Heart left ventricle (tissue), 16 donors: ENCODE data around the gene IL1B. TPM values are rescaled to one million over a fixed set of nuclear protein-coding genes. Genes with fewer than 3 reads are reported as not detected.

Experiments
- ATAC-seq, 4 donors: fragments of 200-7000 bp; cut with Tn5 transposase; one replicate each; pipeline ENCODE4 v1.9.1; 2020 to 2022; ENCODE audit warnings: moderate library complexity in 4 of 4, mild to moderate bottlenecking in 3 of 4, moderate number of reproducible peaks in 1 of 4
- DNase-seq, 5 donors: peaks; one replicate each; pipeline ENCODE4 v3.0.0-alpha.2; 2020
- H3K27ac ChIP-seq, 12 donors: fragments of 200-600 bp; sonication (generic) in 4 of 12; one replicate each; pipeline versions ENCODE4 v1.5.0 to v1.8.0; 2016 to 2022; ENCODE audit warnings: mild to moderate bottlenecking in 2 of 12
- H3K27me3 ChIP-seq, 9 donors: fragments of 200-600 bp; sonication (generic) in 2 of 9; one replicate each; pipeline versions ENCODE4 v1.5.1 to v1.8.0; 2016 to 2022; ENCODE audit warnings: mild to moderate bottlenecking in 3 of 9
- H3K36me3 ChIP-seq, 9 donors: fragments of 200-600 bp; sonication (generic) in 2 of 9; one replicate each; pipeline versions ENCODE4 v1.5.0 to v1.8.0; 2018 to 2022; ENCODE audit warnings: mild to moderate bottlenecking in 2 of 9
- H3K4me1 ChIP-seq, 12 donors: fragments of 200-600 bp; sonication (generic) in 4 of 12; one replicate each; pipeline versions ENCODE4 v1.5.0 to v1.8.0; 2016 to 2022; ENCODE audit warnings: mild to moderate bottlenecking in 3 of 12
- H3K4me3 ChIP-seq, 12 donors: fragments of 200-600 bp; sonication (generic) in 4 of 12; one replicate each; pipeline versions ENCODE4 v1.5.0 to v1.8.0; 2017 to 2022; ENCODE audit warnings: mild to moderate bottlenecking in 9 of 12, moderate library complexity in 4 of 12
- H3K9me3 ChIP-seq, 12 donors: fragments of 200-600 bp; sonication (generic) in 4 of 12; one replicate each; pipeline versions ENCODE4 v1.5.0 to v1.8.0; 2016 to 2022; ENCODE audit warnings: mild to moderate bottlenecking in 1 of 12
- POLR2A ChIP-seq, 2 donors: fragments of 450-650 bp; IDR thresholded peaks; one replicate each; pipeline ENCODE4 v1.6.1; 2017; ENCODE audit warnings: antibody characterized with exemption in 2 of 2, mild to moderate bottlenecking in 2 of 2, moderate library complexity in 2 of 2
- WGBS, 4 donors: extraction: QIAGEN DNeasy Blood & Tissue Kit in 2 of 4; methylation state at CpG; one replicate each; pipeline versions ENCODE4 v1.1.5 to v1.1.7; 2013 to 2018; 5-methylcytosine and 5-hydroxymethylcytosine counted together
- intact Hi-C, 10 donors: fragments of 100-400 bp; cut with DNase I; formaldehyde crosslinking; loops; one replicate each; pipeline versions ENCODE4 v1.11.1 to v1.14.2; 2022
- polyA plus RNA-seq, 2 donors: library from polyadenylated mRNA; stranded (reverse); fragments of 200-250 nt; gene quantifications; one replicate each; pipeline ENCODE4 v1.2.3, GENCODE V29; 2013
- total RNA-seq, 9 donors: library from RNA; depleted of rRNA in 2 of 9; stranded (reverse); fragments of >200 nt in 2 of 9; fragmentation: NEBNext Ultra II Directional in 3 of 9; extraction: Animal tissue kit (Norgen Biotek cat#: 25700) in 3 of 9; gene quantifications; one replicate each; pipeline versions ENCODE4 v1.1.0 to v1.2.4, GENCODE V29; 2016 to 2023
- TF ChIP-seq, protein P1 (sequence below), 12 donors: fragments of 200-600 bp; sonication (generic) in 4 of 12; IDR thresholded peaks; one replicate each; pipeline versions ENCODE4 v1.5.0 to v1.8.0; 2018 to 2022; ENCODE audit warnings: antibody characterized with exemption in 12 of 12, mild to moderate bottlenecking in 5 of 12
- donor health status: ischemic (EF 13 %, LVEDD 7.1; RV severe dilation, severe dysfunction).
- donor health status: healthy with polysubstance abuse.
- donor health status: DM: no; HTN: yes; CAD: no.
- donor health status: DM: no; HTN: no; CAD: no.
- donor health status: ischemic (EF 25% LVEDD 6.9; RV normal size, moderate dysfunction).
- donor health status: ischemic (EF 25% LVEDD 5.7; RV mildly dilated, moderate dysfunction).
- donor health status: healthy.
- donor health status: DM: yes; HTN: yes; CAD: no.
- donor health status: ischemic (EF 35%, LVEDD 5.7; RV mildly dilated, moderate dysfunction).
- donor health status: nonischemic (EF 11% LVEDD 7.7; RV severe dilation, severe dysfunction).
- donor health status: DM: yes; HTN: yes; CAD: no.
- donor health status: PGD.
- donor health status: ischemic (EF 29% LVEDD 5.4; RV normal size, mild dysfunction).
- donor health status: nonischemic (EF 23%, LVEDD 6.1; RV moderate dilation, normal function).

The IL1B gene
- total and polyA plus RNA-seq, 11 donors, result 0.27 to 12.3 (median 1.1) TPM; not detected in 4

DNA sequence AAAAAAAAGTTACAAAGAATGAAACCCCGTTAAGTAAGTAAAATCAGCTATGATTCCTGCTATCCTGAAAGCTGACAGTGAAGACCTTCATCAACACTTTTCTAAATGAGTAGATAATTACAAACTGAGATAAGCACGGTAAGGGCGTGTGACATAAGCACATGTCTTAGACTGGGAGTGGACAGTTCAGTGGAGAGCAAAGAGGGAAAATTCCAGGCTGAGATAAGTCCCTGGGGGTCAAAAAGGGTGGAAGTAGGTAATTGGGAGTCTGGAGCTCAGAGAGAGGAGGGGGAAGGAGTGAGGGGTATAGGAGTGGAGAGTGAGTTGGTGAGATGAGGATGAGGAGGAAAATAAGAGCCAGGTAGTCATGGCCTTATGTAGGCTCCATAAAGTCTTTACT is 47.9 kb downstream of the IL1B start:
- Histone ChIP-seq H3K4me1 (peaks cover 0 to 39% (median under 1%) of the 10 kb centered on the region in 12 donors), H3K27ac (no peak overlapping the region), H3K27me3 (peaks cover 0 to 6% (median 0%) of the 10 kb centered on the region in 9 donors), H3K9me3 (no peaks in the 10 kb centered on the region), H3K4me3 (no peak overlapping the region), H3K36me3 (no peaks in the 10 kb centered on the region)
- 55 to 63% (median 60%) methylated on average over 3 of the region's 3 CpGs for WGBS, 4 donors
- DNase-seq (no peak), ATAC-seq (no peak)
- TF ChIP-seq POLR2A (IDR thresholded peaks at IDR 0.05), result no peak
- TF ChIP-seq, protein P1, sequence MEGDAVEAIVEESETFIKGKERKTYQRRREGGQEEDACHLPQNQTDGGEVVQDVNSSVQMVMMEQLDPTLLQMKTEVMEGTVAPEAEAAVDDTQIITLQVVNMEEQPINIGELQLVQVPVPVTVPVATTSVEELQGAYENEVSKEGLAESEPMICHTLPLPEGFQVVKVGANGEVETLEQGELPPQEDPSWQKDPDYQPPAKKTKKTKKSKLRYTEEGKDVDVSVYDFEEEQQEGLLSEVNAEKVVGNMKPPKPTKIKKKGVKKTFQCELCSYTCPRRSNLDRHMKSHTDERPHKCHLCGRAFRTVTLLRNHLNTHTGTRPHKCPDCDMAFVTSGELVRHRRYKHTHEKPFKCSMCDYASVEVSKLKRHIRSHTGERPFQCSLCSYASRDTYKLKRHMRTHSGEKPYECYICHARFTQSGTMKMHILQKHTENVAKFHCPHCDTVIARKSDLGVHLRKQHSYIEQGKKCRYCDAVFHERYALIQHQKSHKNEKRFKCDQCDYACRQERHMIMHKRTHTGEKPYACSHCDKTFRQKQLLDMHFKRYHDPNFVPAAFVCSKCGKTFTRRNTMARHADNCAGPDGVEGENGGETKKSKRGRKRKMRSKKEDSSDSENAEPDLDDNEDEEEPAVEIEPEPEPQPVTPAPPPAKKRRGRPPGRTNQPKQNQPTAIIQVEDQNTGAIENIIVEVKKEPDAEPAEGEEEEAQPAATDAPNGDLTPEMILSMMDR (IDR thresholded peaks at IDR 0.05), result no peak
- intact Hi-C loops, result no loop called here

DNA sequence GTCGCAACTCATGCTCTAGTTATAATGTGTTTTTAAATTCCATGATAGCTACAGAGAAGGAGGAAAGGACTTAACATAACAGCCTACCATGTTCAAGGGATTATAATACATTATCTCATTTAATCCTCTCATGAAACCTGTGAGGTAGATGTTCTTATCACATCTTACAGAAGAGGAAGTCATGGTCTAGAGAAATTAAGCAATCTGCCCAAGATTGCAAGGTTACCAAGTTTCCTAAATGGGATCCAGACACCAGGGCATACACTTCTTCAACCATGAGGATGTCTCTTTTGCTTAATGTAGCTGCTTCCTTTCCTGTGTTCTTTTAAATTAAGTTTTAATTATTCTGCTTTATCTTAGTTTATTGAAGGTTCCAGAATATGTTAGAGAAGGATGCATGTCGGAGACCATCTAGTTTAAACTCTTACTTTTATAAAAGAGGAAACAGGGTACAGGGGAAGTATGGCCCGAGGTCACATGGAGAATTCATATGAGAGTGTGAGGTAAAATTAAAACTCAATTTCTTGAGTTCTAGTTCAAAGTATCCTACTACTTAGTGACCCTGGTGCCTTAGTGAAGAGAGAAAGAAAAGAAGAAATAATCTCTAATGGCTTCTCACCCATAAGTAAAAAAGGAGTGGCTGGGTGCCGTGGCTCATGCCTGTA is 48.7 kb downstream of the IL1B start:
- ATAC-seq (no peak), DNase-seq (no peak)
- Histone ChIP-seq H3K27ac (no peak overlapping the region), H3K27me3 (peaks cover 0 to 7% (median 0%) of the 10 kb centered on the region in 9 donors), H3K4me1 (peaks cover 0 to 35% (median 0%) of the 10 kb centered on the region in 12 donors), H3K9me3 (no peaks in the 10 kb centered on the region), H3K36me3 (no peaks in the 10 kb centered on the region), H3K4me3 (no peak overlapping the region)
- intact Hi-C loops, result no loop called here
- TF ChIP-seq POLR2A (IDR thresholded peaks at IDR 0.05), result no peak
- TF ChIP-seq, protein P1 (IDR thresholded peaks at IDR 0.05), result no peak
- 79 to 85% (median 82%) methylated on average over 4 of the region's 4 CpGs for WGBS, 4 donors

DNA sequence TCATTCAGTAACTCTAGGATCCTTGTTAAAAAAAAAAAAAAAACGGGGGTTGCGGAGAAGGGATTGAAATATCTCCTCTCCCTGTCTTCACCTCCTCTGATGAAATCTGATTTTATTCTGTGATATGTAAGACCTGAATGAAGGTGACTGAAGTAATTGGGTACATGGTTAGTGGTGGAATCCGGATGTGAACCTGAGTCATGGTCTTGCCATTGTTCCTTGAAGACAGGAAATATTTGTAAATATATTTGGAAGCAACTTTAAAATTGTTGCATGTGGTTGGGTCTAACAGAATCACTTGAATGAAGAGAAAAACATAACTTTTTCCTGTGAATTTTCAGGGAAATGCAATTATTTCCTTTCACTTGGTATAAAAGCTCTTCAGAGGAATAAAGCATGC is 49.3 kb downstream of the IL1B start:
- H3K4me1 ChIP-seq, result peaks cover 0 to 35% (median 0%) of the 10 kb centered on the region in 12 donors
- no peak for TF ChIP-seq POLR2A (IDR thresholded peaks at IDR 0.05)
- TF ChIP-seq, protein P1 (IDR thresholded peaks at IDR 0.05), result no peak
- H3K9me3 ChIP-seq, result no peaks in the 10 kb centered on the region
- H3K4me3 ChIP-seq, result no peak overlapping the region
- peaks cover 0 to 7% (median 0%) of the 10 kb centered on the region in 9 donors for H3K27me3 ChIP-seq
- no peaks in the 10 kb centered on the region for H3K36me3 ChIP-seq
- no peak for DNase-seq
- WGBS, 4 donors, result 69 to 76% (median 72%) methylated on average over 3 of the region's 3 CpGs
- no peak for ATAC-seq
- no peak overlapping the region for H3K27ac ChIP-seq
- intact Hi-C loops, result no loop called here

DNA sequence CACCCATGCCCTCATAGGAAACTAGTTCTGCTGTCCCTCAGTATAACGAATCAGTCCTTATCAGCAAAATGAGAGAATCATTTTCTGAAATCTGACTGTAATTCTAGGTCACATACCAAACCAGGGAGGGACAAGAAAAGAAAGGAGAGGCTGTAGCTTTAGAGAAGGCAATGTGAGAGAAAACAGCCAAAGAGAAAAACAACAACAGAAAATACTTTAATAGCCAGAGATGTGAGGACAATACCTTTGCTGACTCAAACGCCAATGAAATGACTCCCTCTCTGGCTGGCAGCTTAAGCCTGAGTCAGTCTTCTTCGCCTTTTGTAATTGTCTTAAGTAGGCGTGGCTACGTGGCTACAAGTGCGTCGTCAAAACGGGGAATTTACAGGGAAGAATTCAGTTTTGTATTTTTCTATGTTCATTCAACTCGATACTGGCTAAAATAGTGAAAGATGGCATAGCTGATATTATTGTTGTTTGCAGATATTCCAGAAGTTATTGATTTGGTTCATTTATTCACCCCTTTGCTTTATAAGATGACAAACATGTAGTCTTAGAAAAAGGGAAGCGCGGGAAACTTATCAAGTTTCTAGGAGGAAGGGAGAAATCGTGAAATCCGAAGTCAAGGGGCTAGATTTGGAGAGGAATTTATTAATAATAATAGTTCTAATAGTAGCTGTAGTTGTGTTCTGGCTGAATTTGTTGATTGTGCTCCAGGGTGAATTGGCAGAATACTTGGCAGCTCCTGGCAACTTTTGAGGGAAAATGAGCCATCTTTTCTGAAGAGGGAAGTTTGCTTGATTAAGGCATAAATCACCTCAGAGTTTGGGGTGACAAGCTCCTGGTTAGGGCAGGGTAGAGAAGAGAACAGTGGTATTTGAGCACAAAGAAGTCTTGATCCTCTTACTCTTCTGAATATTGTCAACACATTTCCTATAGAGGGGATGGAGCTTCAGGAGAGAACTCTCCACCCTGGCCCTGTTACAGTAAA is 52.1 kb downstream of the IL1B start, which contains the start of gene IL1A:
TSS of gene IL1A (minus strand) at position 295 of the 991 bp plus-strand sequence. CDS start 723 bp downstream, outside the sequence.
- peaks cover 0 to 7% (median 0%) of the 10 kb centered on the region in 9 donors for H3K27me3 ChIP-seq
- no peak for DNase-seq
- WGBS, 4 donors, result 56 to 70% (median 66%) methylated on average over 13 of the region's 13 CpGs

More for the DNA sequence above, 52.1 kb downstream of the IL1B start, which contains the start of gene IL1A:
- peaks cover 0 to 35% (median 0%) of the 10 kb centered on the region in 12 donors for H3K4me1 ChIP-seq
- H3K36me3 ChIP-seq, result no peaks in the 10 kb centered on the region
- TF ChIP-seq, protein P1 (IDR thresholded peaks at IDR 0.05), result no peak
- no peak for TF ChIP-seq POLR2A (IDR thresholded peaks at IDR 0.05)
- intact Hi-C loops, result no loop called here
- no peak within 1 kb of the TSS for H3K27ac ChIP-seq
- ATAC-seq, result no peak
- H3K4me3 ChIP-seq, result no peak within 1 kb of the TSS
- no peaks in the 10 kb centered on the region for H3K9me3 ChIP-seq
